ENCODE results near the gene NPR2. TPM values are rescaled to one million over a fixed set of nuclear protein-coding genes. Genes with fewer than 3 reads are reported as not detected.

Gene NPR2
- total RNA-seq, 1 experiment from 2014 or later: 18.0 TPM

DNA sequence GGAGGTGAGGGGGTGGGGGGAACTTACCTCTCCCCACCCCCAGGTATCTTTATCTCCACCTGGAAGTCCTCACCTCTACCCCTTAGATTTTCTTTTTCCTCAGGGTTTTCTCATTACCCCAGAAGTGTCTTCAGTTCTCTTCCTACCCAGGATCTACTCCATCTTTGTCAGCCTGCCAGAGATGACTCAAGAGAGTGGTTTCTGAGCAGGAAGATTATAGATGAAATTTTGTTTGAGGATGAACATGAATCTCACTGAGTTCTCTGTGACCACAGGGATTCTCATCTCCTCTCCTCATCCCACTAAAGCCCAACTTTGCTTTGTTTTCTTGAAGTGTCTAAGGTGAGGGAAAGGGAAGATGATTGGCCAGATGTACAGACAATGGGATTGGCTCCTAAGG is 28.7 kb downstream of the NPR2 start:
- Histone ChIP-seq H3K9ac (ENCODE audit: low read length) (no peak overlapping the region), H3K4me2 (ENCODE audit: low read depth, low read length, poor library complexity, severe bottlenecking) (no peak overlapping the region), H3K9me2 (replicated peaks; ENCODE audit: insufficient read depth, low read length) (no peaks in the 10 kb centered on the region), H2AFZ (ENCODE audit: low read length) (no peak overlapping the region), H3K4me1 (ENCODE audit: low read length) (peaks cover 4% of the 10 kb centered on the region), H3K9me3 (ENCODE audit: low read length) (no peaks in the 10 kb centered on the region), H3K27ac (ENCODE audit: low read length) (no peak overlapping the region), H3K4me3 (ENCODE audit: low read length) (no peak overlapping the region), H4K20me1 (ENCODE audit: insufficient read depth, low read depth, low read length) (no peaks in the 10 kb centered on the region), H3K36me3 (ENCODE audit: insufficient read depth, low read length) (no peaks in the 10 kb centered on the region), H3K79me2 (ENCODE audit: low read length) (no peaks in the 10 kb centered on the region), H3K27me3 (ENCODE audit: low read length) (no peaks in the 10 kb centered on the region)
- no peak for DNase-seq

GRCh38 chr9:35822926-35823325 is 31.5 kb downstream of the NPR2 start:
- Histone ChIP-seq H3K36me3 (ENCODE audit: insufficient read depth, low read length) (no peaks in the 10 kb centered on the region), H3K4me1 (ENCODE audit: low read length) (no peaks in the 10 kb centered on the region), H3K27ac (ENCODE audit: low read length) (no peak overlapping the region), H3K4me3 (ENCODE audit: low read length) (no peak overlapping the region), H2AFZ (ENCODE audit: low read length) (no peak overlapping the region), H3K9me2 (replicated peaks; ENCODE audit: insufficient read depth, low read length) (no peaks in the 10 kb centered on the region), H4K20me1 (ENCODE audit: insufficient read depth, low read depth, low read length) (no peaks in the 10 kb centered on the region), H3K79me2 (ENCODE audit: low read length) (no peaks in the 10 kb centered on the region), H3K9me3 (ENCODE audit: low read length) (no peaks in the 10 kb centered on the region), H3K27me3 (ENCODE audit: low read length) (no peaks in the 10 kb centered on the region), H3K9ac (ENCODE audit: low read length) (no peak overlapping the region), H3K4me2 (ENCODE audit: low read depth, low read length, poor library complexity, severe bottlenecking) (no peak overlapping the region)
- no peak for DNase-seq

GRCh38 chr9:35826071-35826701 is 34.8 kb downstream of the NPR2 start:
- H3K4me2 ChIP-seq (ENCODE audit: low read depth, low read length, poor library complexity, severe bottlenecking): no peak overlapping the region
- DNase-seq: peak; percentile 83

GRCh38 chr9:35827486-35827885 is 36.1 kb downstream of the NPR2 start:
- Histone ChIP-seq H3K27me3 (ENCODE audit: low read length) (no peaks in the 10 kb centered on the region), H3K27ac (ENCODE audit: low read length) (no peak overlapping the region), H3K9ac (ENCODE audit: low read length) (no peak overlapping the region), H4K20me1 (ENCODE audit: insufficient read depth, low read depth, low read length) (no peaks in the 10 kb centered on the region), H3K4me3 (ENCODE audit: low read length) (no peak overlapping the region), H3K4me2 (ENCODE audit: low read depth, low read length, poor library complexity, severe bottlenecking) (no peak overlapping the region), H3K9me3 (ENCODE audit: low read length) (no peaks in the 10 kb centered on the region), H3K36me3 (ENCODE audit: insufficient read depth, low read length) (no peaks in the 10 kb centered on the region), H3K79me2 (ENCODE audit: low read length) (no peaks in the 10 kb centered on the region), H3K4me1 (ENCODE audit: low read length) (peaks cover 11% of the 10 kb centered on the region), H2AFZ (ENCODE audit: low read length) (no peak overlapping the region), H3K9me2 (replicated peaks; ENCODE audit: insufficient read depth, low read length) (no peaks in the 10 kb centered on the region)
- DNase-seq: no peak

More at GRCh38 chr9:35826071-35826701, 34.8 kb downstream of the NPR2 start:
- Histone ChIP-seq H3K9me2 (replicated peaks; ENCODE audit: insufficient read depth, low read length) (no peaks in the 10 kb centered on the region), H3K27ac (ENCODE audit: low read length) (no peak overlapping the region), H4K20me1 (ENCODE audit: insufficient read depth, low read depth, low read length) (no peaks in the 10 kb centered on the region), H3K4me1 (ENCODE audit: low read length) (peaks cover 11% of the 10 kb centered on the region), H3K79me2 (ENCODE audit: low read length) (no peaks in the 10 kb centered on the region), H3K4me3 (ENCODE audit: low read length) (no peak overlapping the region), H3K9ac (ENCODE audit: low read length) (no peak overlapping the region), H2AFZ (ENCODE audit: low read length) (no peak overlapping the region), H3K36me3 (ENCODE audit: insufficient read depth, low read length) (no peaks in the 10 kb centered on the region), H3K9me3 (ENCODE audit: low read length) (no peaks in the 10 kb centered on the region), H3K27me3 (ENCODE audit: low read length) (no peaks in the 10 kb centered on the region)

DNA sequence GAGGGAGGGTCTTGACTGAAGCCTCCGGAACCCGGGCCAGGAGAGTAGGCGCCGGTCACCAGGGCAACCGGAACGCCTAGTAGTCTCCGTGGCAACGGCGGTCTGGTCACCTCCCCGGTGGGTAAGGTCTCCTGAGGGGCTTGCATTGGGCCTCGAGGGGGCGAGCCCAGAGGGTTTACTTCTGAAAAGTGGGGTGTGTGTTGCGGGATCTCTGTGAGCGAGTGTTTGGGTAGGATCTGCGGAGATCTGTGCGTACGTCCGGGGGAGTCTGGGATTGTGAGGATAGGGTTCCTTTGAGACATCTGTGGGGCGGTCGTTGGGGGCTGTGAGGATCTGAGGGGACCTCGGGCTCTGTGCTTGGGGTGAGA is 37.3 kb downstream of the NPR2 start, which contains the start of gene FAM221B:
TSS of gene FAM221B (minus strand) at position 17 of the 368 bp plus-strand sequence. CDS start 2,571 bp downstream, outside the sequence.
- peaks cover 14% of the 10 kb centered on the region for H3K4me1 ChIP-seq (ENCODE audit: low read length)
- H3K4me2 ChIP-seq (ENCODE audit: low read depth, low read length, poor library complexity, severe bottlenecking): peak within 1 kb of the TSS; percentile 82
- H3K9me3 ChIP-seq (ENCODE audit: low read length): no peaks in the 10 kb centered on the region
- peak within 1 kb of the TSS; percentile 71 for H3K4me3 ChIP-seq (ENCODE audit: low read length)
- H3K27ac ChIP-seq (ENCODE audit: low read length): no peak within 1 kb of the TSS
- peak within 1 kb of the TSS; percentile 77 for H3K9ac ChIP-seq (ENCODE audit: low read length)
- H3K9me2 ChIP-seq (replicated peaks; ENCODE audit: insufficient read depth, low read length): no peaks in the 10 kb centered on the region
- no peak for DNase-seq
- H4K20me1 ChIP-seq (ENCODE audit: insufficient read depth, low read depth, low read length): no peaks in the 10 kb centered on the region
- H2AFZ ChIP-seq (ENCODE audit: low read length): peak within 1 kb of the TSS; percentile 86; the same call in 1 of the 2 replicates
- no peaks in the 10 kb centered on the region for H3K27me3 ChIP-seq (ENCODE audit: low read length)
- no peaks in the 10 kb centered on the region for H3K79me2 ChIP-seq (ENCODE audit: low read length)
- no peaks in the 10 kb centered on the region for H3K36me3 ChIP-seq (ENCODE audit: insufficient read depth, low read length)

- Histone ChIP-seq H3K4me3 (ENCODE audit: low read length) (peak within 1 kb of the TSS; percentile 71), H3K9ac (ENCODE audit: low read length) (peak within 1 kb of the TSS; percentile 77), H3K79me2 (ENCODE audit: low read length) (no peaks in the 10 kb centered on the region)
Observed at GRCh38 chr9:35829084-35829763, 37.8 kb downstream of the NPR2 start, which contains the start of gene TMEM8B. Gene TMEM8B, plus strand, starts transcription at chr9:35829228. Its CDS starts 220 bp downstream, at chr9:35829448.

DNA sequence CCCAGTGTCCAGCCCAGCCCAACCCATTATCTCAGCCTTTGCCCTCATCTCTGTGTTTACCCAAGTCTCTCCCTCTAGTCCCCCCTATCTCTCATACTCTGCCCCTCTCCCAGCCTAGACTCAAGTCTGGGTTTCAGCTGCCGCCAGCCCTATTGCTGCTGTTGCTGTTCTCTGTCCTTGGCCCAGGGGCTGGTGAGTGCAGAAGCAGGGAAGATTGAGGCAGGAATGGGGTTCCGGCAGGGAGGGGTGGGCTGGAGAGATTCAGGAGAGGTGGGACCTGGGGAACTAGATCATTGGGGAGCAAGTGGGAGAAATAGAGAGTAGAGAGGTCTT is 38.3 kb downstream of the NPR2 start:
- peak overlapping the region; percentile 77 for H3K9ac ChIP-seq (ENCODE audit: low read length)
- H3K4me1 ChIP-seq (ENCODE audit: low read length): peaks cover 14% of the 10 kb centered on the region
- no peaks in the 10 kb centered on the region for H3K36me3 ChIP-seq (ENCODE audit: insufficient read depth, low read length)
- H3K4me2 ChIP-seq (ENCODE audit: low read depth, low read length, poor library complexity, severe bottlenecking): peak overlapping the region; percentile 82
- no peak overlapping the region for H3K27ac ChIP-seq (ENCODE audit: low read length)
- no peaks in the 10 kb centered on the region for H3K27me3 ChIP-seq (ENCODE audit: low read length)
- no peaks in the 10 kb centered on the region for H4K20me1 ChIP-seq (ENCODE audit: insufficient read depth, low read depth, low read length)
- H3K4me3 ChIP-seq (ENCODE audit: low read length): peak overlapping the region; percentile 71
- no peak overlapping the region; the same call in 1 of the 2 replicates for H2AFZ ChIP-seq (ENCODE audit: low read length)
- H3K9me3 ChIP-seq (ENCODE audit: low read length): no peaks in the 10 kb centered on the region
- H3K9me2 ChIP-seq (replicated peaks; ENCODE audit: insufficient read depth, low read length): no peaks in the 10 kb centered on the region
- DNase-seq: no peak
- H3K79me2 ChIP-seq (ENCODE audit: low read length): no peaks in the 10 kb centered on the region

More at GRCh38 chr9:35829084-35829763, 37.8 kb downstream of the NPR2 start, which contains the start of gene TMEM8B:
- no peaks in the 10 kb centered on the region for H3K27me3 ChIP-seq (ENCODE audit: low read length)
- H3K4me1 ChIP-seq (ENCODE audit: low read length): peaks cover 14% of the 10 kb centered on the region
- DNase-seq: peak; percentile 97
- H3K36me3 ChIP-seq (ENCODE audit: insufficient read depth, low read length): no peaks in the 10 kb centered on the region
- peak within 1 kb of the TSS; percentile 86; the same call in 1 of the 2 replicates for H2AFZ ChIP-seq (ENCODE audit: low read length)
- no peaks in the 10 kb centered on the region for H4K20me1 ChIP-seq (ENCODE audit: insufficient read depth, low read depth, low read length)
- no peak within 1 kb of the TSS for H3K27ac ChIP-seq (ENCODE audit: low read length)
- H3K9me3 ChIP-seq (ENCODE audit: low read length): no peaks in the 10 kb centered on the region
- H3K9me2 ChIP-seq (replicated peaks; ENCODE audit: insufficient read depth, low read length): no peaks in the 10 kb centered on the region
- peak within 1 kb of the TSS; percentile 82 for H3K4me2 ChIP-seq (ENCODE audit: low read depth, low read length, poor library complexity, severe bottlenecking)

DNA sequence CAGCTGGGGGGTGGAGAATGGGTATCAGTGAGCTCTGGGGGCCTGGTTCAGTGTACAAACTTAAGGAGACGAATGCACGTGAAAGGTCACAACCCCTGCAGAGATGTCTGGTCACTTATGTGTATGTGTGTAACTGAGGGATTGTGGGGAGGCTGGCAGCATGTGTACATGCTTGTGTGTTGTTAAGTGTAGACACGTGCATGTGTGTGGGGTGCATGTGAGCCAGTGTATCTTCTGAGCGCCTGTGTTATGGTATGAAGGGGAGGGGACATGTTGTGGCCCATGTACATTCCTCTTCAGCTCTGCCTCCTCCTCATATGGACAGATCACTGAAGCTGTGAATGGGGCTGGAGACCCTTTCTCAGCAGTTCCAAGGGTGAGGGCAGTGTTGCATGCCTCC is 39.6 kb downstream of the NPR2 start:
- H4K20me1 ChIP-seq (ENCODE audit: insufficient read depth, low read depth, low read length): no peaks in the 10 kb centered on the region
- no peaks in the 10 kb centered on the region for H3K27me3 ChIP-seq (ENCODE audit: low read length)
- no peaks in the 10 kb centered on the region for H3K36me3 ChIP-seq (ENCODE audit: insufficient read depth, low read length)
- H3K9me3 ChIP-seq (ENCODE audit: low read length): no peaks in the 10 kb centered on the region
- H3K4me1 ChIP-seq (ENCODE audit: low read length): peaks cover 14% of the 10 kb centered on the region
- no peak overlapping the region for H3K9ac ChIP-seq (ENCODE audit: low read length)
- H3K4me2 ChIP-seq (ENCODE audit: low read depth, low read length, poor library complexity, severe bottlenecking): no peak overlapping the region
- H2AFZ ChIP-seq (ENCODE audit: low read length): no peak overlapping the region
- no peak for DNase-seq
- no peaks in the 10 kb centered on the region for H3K9me2 ChIP-seq (replicated peaks; ENCODE audit: insufficient read depth, low read length)
- no peak overlapping the region for H3K27ac ChIP-seq (ENCODE audit: low read length)
- H3K4me3 ChIP-seq (ENCODE audit: low read length): no peak overlapping the region
- H3K79me2 ChIP-seq (ENCODE audit: low read length): no peaks in the 10 kb centered on the region
